ENCODE results near the gene SLC22A2.

- TF ChIP-seq, protein P1, sequence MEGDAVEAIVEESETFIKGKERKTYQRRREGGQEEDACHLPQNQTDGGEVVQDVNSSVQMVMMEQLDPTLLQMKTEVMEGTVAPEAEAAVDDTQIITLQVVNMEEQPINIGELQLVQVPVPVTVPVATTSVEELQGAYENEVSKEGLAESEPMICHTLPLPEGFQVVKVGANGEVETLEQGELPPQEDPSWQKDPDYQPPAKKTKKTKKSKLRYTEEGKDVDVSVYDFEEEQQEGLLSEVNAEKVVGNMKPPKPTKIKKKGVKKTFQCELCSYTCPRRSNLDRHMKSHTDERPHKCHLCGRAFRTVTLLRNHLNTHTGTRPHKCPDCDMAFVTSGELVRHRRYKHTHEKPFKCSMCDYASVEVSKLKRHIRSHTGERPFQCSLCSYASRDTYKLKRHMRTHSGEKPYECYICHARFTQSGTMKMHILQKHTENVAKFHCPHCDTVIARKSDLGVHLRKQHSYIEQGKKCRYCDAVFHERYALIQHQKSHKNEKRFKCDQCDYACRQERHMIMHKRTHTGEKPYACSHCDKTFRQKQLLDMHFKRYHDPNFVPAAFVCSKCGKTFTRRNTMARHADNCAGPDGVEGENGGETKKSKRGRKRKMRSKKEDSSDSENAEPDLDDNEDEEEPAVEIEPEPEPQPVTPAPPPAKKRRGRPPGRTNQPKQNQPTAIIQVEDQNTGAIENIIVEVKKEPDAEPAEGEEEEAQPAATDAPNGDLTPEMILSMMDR (IDR thresholded peaks at IDR 0.05), result no peak
- TF ChIP-seq POLR2A (IDR thresholded peaks at IDR 0.05) (no peak), EP300 (IDR thresholded peaks at IDR 0.05; ENCODE audit: low read depth) (no peak)
Measured at GRCh38 chr6:160303806-160304205, 45.2 kb upstream of the SLC22A2 start.
